Progenitor cell of endocrine pancreas (in vitro differentiated cells): Measurements from ENCODE around the gene CFAP74. TPM values are rescaled to one million over a fixed set of nuclear protein-coding genes. Genes with fewer than 3 reads are reported as not detected.
A peak's percentile ranks its signal among the peaks of the same experiment; 100 is the strongest.

ENCODE experiments used
- DNase-seq: peaks from one replicate; pipeline ENCODE4 v3.0.0; 2021; ENCODE audit warnings: low spot score; ENCODE audit not compliant: unreplicated experiment
- H3K27ac Mint-ChIP-seq: 2 replicates; pipeline ENCODE4 v1.8.0; 2021; ENCODE audit warnings: mild to moderate bottlenecking, moderate library complexity, mixed read lengths
- H3K27me3 Mint-ChIP-seq: 2 replicates; pipeline ENCODE4 v1.8.0; 2021; ENCODE audit warnings: mixed read lengths
- H3K36me3 Mint-ChIP-seq: 2 replicates; pipeline ENCODE4 v1.8.0; 2022; ENCODE audit warnings: mixed read lengths; ENCODE audit not compliant: insufficient read depth
- H3K4me1 Mint-ChIP-seq: 2 replicates; pipeline ENCODE4 v1.8.0; 2021; ENCODE audit warnings: low read depth, mixed read lengths
- H3K4me3 Mint-ChIP-seq: 2 replicates; pipeline ENCODE4 v1.8.0; 2021; ENCODE audit warnings: low read depth, mild to moderate bottlenecking, moderate library complexity, mixed read lengths
- H3K9me3 Mint-ChIP-seq: 2 replicates; pipeline ENCODE4 v1.8.0; 2021; ENCODE audit warnings: low read depth, mixed read lengths
- total RNA-seq: library from RNA; stranded (reverse); gene quantifications from 2 replicates; pipeline ENCODE4 v1.2.1, GENCODE V29; 2021
- TF ChIP-seq, protein P1 (sequence below): fragments of 200-600 bp; sonication (generic); IDR thresholded peaks from one replicate; pipeline ENCODE4 v1.5.0; 2021; ENCODE audit warnings: antibody characterized with exemption, mild to moderate bottlenecking; ENCODE audit not compliant: unreplicated experiment

CFAP74 gene
- total RNA-seq, 1 donor from 2014 or later, result 0.93 TPM

DNA sequence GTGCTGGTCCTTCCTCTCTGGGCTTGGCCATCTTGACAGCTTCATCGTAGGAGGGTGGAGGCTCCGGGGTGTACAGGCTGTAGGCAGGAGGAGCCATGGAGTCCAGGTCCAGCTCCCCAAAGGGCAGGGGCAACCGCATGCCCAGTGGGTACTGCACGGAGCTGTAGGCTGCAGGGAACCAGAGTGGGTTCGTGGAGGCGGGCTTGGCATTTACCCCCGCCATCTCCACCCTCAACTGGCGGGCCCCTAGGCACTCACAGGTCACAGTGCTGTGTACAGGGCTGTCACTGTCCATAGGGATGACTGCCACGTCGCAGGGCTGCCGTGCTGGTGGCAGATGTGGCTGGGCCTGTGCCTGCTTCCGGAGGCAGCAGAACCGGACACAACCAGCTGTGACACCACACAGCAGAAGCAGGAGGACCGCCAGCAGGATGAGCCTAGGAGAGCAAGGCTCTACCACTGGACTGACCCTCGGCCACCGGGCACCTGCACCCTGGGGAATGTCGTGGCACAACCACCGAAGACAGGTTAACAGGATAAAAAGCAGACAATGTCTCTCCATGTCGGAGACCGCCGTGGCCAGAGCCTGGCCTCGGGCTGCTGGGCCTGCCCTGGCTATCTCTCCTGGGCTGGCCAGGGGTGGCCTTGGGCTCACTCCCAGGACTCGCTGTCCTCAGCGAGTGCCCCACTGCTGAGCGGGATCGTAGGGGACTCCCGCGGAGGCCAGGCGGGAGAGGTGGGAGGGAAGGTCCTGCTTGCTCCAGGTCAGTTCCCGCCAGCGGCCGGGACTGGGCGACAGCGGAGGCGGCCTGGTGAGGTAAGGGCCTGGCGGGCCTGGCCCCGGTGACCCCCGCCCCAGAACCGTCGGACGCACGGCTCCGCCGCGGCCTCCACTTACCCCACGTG, 85.3 kb downstream of the CFAP74 start:
- TF ChIP-seq, protein P1, sequence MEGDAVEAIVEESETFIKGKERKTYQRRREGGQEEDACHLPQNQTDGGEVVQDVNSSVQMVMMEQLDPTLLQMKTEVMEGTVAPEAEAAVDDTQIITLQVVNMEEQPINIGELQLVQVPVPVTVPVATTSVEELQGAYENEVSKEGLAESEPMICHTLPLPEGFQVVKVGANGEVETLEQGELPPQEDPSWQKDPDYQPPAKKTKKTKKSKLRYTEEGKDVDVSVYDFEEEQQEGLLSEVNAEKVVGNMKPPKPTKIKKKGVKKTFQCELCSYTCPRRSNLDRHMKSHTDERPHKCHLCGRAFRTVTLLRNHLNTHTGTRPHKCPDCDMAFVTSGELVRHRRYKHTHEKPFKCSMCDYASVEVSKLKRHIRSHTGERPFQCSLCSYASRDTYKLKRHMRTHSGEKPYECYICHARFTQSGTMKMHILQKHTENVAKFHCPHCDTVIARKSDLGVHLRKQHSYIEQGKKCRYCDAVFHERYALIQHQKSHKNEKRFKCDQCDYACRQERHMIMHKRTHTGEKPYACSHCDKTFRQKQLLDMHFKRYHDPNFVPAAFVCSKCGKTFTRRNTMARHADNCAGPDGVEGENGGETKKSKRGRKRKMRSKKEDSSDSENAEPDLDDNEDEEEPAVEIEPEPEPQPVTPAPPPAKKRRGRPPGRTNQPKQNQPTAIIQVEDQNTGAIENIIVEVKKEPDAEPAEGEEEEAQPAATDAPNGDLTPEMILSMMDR, result no peak
- Mint-ChIP-seq H3K27ac (no peak overlapping the region), H3K36me3 (no peaks in the 10 kb centered on the region), H3K4me1 (no peaks in the 10 kb centered on the region), H3K9me3 (no peaks in the 10 kb centered on the region), H3K4me3 (peak overlapping the region; percentile 40), H3K27me3 (peaks cover 23% of the 10 kb centered on the region)
- no peak for DNase-seq

DNA sequence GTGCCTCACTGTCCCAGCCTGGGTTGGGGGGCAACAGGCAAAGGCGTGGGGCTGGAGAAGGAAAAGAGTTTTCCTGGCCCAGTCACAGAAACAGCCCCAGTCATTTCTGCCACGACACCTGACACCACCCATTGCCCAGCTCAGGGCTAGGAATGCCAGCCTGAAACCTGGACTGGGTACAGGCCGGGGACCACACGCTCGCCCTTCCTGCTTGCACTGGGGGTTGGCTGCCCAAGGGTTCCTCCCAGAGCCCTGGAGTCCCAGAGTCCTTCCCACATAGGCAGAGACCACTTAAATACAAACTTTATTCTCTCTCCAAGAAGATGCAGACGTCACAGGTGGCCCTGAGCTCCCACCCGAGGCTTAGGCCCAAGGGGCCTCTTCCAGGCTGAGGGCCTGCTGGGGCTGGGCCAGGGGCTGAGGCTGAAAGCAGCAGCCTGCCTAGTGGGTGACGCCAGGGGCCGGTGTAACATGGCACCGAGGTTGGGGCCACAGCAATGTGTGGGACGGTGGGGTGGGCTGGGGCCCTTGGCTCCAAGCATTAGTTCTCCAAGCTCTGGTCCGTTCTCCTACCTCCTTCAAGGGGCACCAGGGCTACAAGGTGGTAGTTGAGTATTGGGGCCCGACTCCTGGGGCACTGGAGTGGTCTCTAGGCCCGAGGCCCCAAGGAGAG, 86.1 kb downstream of the CFAP74 start:
- Mint-ChIP-seq H3K4me3 (no peak overlapping the region), H3K4me1 (no peaks in the 10 kb centered on the region), H3K36me3 (no peaks in the 10 kb centered on the region), H3K27me3 (peaks cover 23% of the 10 kb centered on the region), H3K9me3 (no peaks in the 10 kb centered on the region), H3K27ac (no peak overlapping the region)
- TF ChIP-seq, protein P1, result no peak
- DNase-seq, result no peak

DNA sequence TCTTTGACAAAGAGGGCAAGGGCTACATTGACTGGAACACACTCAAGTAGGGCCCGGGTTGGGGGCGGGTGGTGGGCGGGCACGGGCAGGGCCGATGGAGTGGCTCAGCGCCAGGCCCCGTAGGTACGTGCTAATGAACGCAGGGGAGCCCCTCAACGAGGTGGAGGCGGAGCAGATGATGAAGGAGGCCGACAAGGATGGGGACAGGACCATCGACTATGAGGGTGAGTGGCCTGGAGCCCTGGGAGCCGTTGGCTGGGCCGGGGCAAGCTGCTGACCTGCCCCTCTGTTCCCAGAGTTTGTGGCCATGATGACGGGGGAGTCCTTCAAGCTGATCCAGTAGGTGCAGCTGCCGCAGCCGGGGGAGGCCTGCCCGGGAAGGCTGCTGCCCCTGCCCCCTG, 86.7 kb downstream of the CFAP74 start:
- TF ChIP-seq, protein P1, result no peak
- H3K9me3 Mint-ChIP-seq, result no peaks in the 10 kb centered on the region
- H3K4me1 Mint-ChIP-seq, result no peaks in the 10 kb centered on the region
- no peak overlapping the region for H3K27ac Mint-ChIP-seq
- DNase-seq, result no peak
- H3K36me3 Mint-ChIP-seq, result no peaks in the 10 kb centered on the region
- H3K27me3 Mint-ChIP-seq, result peaks cover 23% of the 10 kb centered on the region
- no peak overlapping the region for H3K4me3 Mint-ChIP-seq

DNA sequence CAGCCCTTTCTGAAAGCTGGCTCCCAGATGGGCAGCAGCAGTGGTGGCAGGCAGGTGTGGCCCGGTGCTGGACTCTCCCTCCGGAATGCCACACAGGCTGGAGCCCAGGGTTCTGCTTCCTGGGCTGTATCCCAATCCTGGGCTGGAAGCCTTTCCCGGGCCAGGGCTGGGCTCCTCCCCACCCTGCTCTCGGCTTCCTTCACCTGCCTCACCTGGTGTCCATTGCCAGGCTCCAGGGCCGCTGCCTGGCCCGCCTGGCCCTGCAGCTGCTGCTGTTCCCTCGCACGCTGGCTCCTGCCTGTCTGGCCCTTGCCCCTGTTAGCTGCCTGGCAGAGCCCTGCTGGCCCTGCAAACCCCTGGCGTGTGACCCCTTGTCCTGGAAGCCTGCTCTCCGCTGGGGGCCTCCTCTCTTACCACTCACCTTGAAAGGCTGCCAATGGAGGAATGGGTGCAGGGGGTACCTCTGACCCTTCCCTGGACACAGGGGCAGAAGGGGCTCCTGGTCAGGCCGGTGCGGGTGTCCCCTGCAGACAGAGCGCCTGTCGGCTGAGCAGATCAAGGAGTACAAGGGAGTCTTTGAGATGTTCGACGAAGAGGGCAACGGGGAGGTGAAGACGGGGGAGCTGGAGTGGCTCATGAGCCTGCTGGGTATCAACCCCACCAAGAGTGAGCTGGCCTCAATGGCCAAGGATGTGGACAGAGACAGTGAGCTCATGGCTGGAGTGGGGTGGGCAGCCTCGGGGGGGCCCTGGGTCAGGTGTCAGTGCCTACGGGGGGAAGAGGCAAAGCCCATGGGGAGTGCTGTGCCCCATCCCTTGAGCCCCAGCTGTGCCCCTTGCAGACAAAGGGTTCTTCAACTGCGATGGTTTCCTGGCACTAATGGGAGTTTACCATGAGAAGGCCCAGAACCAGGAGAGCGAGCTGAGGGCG, 87.4 kb downstream of the CFAP74 start:
- H3K4me1 Mint-ChIP-seq, result no peaks in the 10 kb centered on the region
- DNase-seq, result no peak
- no peak overlapping the region for H3K4me3 Mint-ChIP-seq
- no peaks in the 10 kb centered on the region for H3K9me3 Mint-ChIP-seq
- H3K36me3 Mint-ChIP-seq, result no peaks in the 10 kb centered on the region
- H3K27me3 Mint-ChIP-seq, result peaks cover 29% of the 10 kb centered on the region
- H3K27ac Mint-ChIP-seq, result no peak overlapping the region
- TF ChIP-seq, protein P1, result no peak
